BLaER1 treated with 17β-estradiol and CSF1 and Interleukin-3, amounts not matched to agents 10 nM and 100 nM (cell line): Measurements from ENCODE around the gene DNAJC1.
A peak's percentile ranks its signal among the peaks of the same experiment; 100 is the strongest.

Source experiments
- H3K27ac ChIP-seq, 11 experiments: shearing (Covaris generic); formaldehyde crosslinking; 2 replicates each; pipeline ENCODE4 v1.8.1; 2022
- H3K27me3 ChIP-seq, 11 experiments: shearing (Covaris generic); formaldehyde crosslinking; 2 replicates each; pipeline ENCODE4 v1.8.1; 2022
- H3K36me3 ChIP-seq, 11 experiments: shearing (Covaris generic); formaldehyde crosslinking; 2 replicates each; pipeline ENCODE4 v1.8.1; 2022
- H3K4me1 ChIP-seq, 10 experiments: shearing (Covaris generic); formaldehyde crosslinking; 2 replicates each; pipeline ENCODE4 v1.8.1; 2022
- H3K4me2 ChIP-seq, 11 experiments: shearing (Covaris generic); formaldehyde crosslinking; 2 replicates each; pipeline ENCODE4 v1.8.1; 2022
- H3K4me3 ChIP-seq, 10 experiments: shearing (Covaris generic); formaldehyde crosslinking; 2 replicates each; pipeline ENCODE4 v1.8.1; 2022
- H3K9ac ChIP-seq, 11 experiments: shearing (Covaris generic); formaldehyde crosslinking; 2 replicates each; pipeline ENCODE4 v1.8.1; 2022
- H3K9me3 ChIP-seq, 11 experiments: shearing (Covaris generic); formaldehyde crosslinking; replicated peaks in 1 of 11; 2 replicates each; pipeline ENCODE4 v1.8.1; 2022
- H4K20me1 ChIP-seq, 11 experiments: shearing (Covaris generic); formaldehyde crosslinking; 2 replicates each; pipeline ENCODE4 v1.8.1; 2022
- Cebpa-rat ChIP-seq, 11 experiments: shearing (Covaris generic); IDR thresholded peaks; 2 replicates each; pipeline ENCODE4 v1.8.1; 2022

Gene DNAJC1

GRCh38 chr10:21975378-21975990, 28.0 kb downstream of the DNAJC1 start:
- TF ChIP-seq Cebpa-rat (IDR thresholded peaks at IDR 0.05), result no peak
- Histone ChIP-seq H3K9ac (no peak overlapping the region), H4K20me1 (no peaks in the 10 kb centered on the region), H3K9me3 (no peaks in the 10 kb centered on the region), H3K4me3 (no peak overlapping the region), H3K4me1 (peaks cover 0 to 10% (median 5%) of the 10 kb centered on the region in 10 experiments; a peak in 10 of 20 replicates), H3K36me3 (no peaks in the 10 kb centered on the region), H3K27ac (no peak overlapping the region), H3K4me2 (no peak overlapping the region), H3K27me3 (no peaks in the 10 kb centered on the region)

DNA sequence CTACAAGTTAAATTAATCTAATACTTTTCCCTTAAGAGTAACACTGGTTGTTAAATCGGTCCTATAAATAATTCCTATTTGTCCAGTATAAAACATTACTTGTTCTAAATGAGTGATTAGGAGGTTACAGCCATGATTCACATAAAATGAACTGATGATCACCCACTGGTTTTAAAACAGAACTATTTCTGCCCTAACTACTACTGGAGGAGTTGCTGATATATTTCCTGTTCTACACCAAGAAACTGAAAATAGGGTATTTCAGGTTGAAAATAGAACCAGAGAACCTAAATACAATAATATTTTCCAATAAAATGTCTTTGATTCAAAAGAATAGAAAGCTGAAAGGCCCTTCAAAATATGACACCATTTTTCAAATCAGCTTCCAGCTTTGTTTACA, 30.9 kb downstream of the DNAJC1 start:
- H3K9me3 ChIP-seq, result peaks cover 0 to 5% (median 0%) of the 10 kb centered on the region in 11 experiments; a peak in 1 of 22 replicates
- no peaks in the 10 kb centered on the region for H4K20me1 ChIP-seq
- no peaks in the 10 kb centered on the region for H3K27me3 ChIP-seq
- no peak overlapping the region for H3K4me3 ChIP-seq
- H3K36me3 ChIP-seq, result no peaks in the 10 kb centered on the region
- H3K9ac ChIP-seq, result no peak overlapping the region
- peaks cover 0 to 10% (median 5%) of the 10 kb centered on the region in 10 experiments; a peak in 10 of 20 replicates for H3K4me1 ChIP-seq
- H3K27ac ChIP-seq, result no peak overlapping the region
- peak overlapping the region in 5 of 11 experiments; percentile 19 to 41 (median 37); a peak in 7 of 22 replicates for H3K4me2 ChIP-seq
- TF ChIP-seq Cebpa-rat (IDR thresholded peaks at IDR 0.05), result no peak

DNA sequence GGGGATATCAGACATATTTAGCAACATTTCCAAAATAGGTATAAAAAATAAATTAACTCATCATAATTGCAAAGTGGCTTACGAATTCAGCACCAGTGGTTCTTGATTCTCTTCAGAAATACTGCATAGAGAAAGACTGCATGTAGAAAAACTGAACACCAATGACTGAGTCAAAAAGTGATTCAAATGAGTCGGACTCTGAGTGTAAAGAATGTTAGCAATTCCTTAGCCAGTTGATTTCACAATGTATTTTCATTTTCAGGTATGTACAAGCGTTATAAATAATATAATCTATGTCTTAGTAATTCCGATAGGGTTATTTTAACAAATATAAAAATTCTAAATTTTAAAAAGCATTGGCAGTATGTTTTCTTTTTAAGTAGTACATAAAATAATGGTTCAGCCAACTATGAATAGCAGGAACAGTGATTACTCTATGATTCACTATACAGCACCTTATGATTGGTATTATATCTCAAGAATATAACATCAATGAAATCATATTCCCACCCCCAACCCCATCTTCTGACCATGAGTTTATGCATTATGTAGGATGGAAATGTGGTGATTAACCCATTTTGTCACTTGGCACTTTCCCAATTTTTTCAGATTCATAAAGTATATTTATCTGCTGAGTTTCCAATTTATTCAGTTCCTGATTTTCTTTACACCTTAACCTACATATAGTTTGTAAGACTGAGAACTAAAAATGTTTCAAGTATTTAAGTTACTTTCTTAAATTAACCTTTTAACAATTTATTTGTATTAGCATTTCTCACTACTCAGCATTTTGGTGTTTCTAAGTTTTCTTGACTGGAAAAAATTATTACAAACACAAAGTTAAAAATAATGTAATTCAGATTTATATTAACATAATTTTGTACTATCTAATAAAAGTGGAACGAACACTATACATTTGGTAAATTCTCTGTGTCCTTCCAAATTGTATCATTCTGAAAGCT, 33.9 kb downstream of the DNAJC1 start:
- H3K27me3 ChIP-seq, result no peaks in the 10 kb centered on the region
- TF ChIP-seq Cebpa-rat (IDR thresholded peaks at IDR 0.05), result no peak
- no peaks in the 10 kb centered on the region for H3K36me3 ChIP-seq
- peaks cover 0 to 16% (median 5%) of the 10 kb centered on the region in 10 experiments; a peak in 10 of 20 replicates for H3K4me1 ChIP-seq
- H4K20me1 ChIP-seq, result no peaks in the 10 kb centered on the region
- no peak overlapping the region for H3K4me3 ChIP-seq
- H3K27ac ChIP-seq, result no peak overlapping the region
- no peak overlapping the region for H3K9ac ChIP-seq
- peaks cover 5 to 17% (median 12%) of the 10 kb centered on the region in 11 experiments; a peak in 13 of 22 replicates for H3K9me3 ChIP-seq
- no peak overlapping the region for H3K4me2 ChIP-seq

- H3K27ac ChIP-seq, result no peak overlapping the region
- H4K20me1 ChIP-seq, result no peaks in the 10 kb centered on the region
- H3K27me3 ChIP-seq, result no peaks in the 10 kb centered on the region
- no peak overlapping the region for H3K4me2 ChIP-seq
- H3K4me1 ChIP-seq, result peaks cover 0 to 8% (median 0%) of the 10 kb centered on the region in 10 experiments; a peak in 2 of 20 replicates
- H3K4me3 ChIP-seq, result no peak overlapping the region
- H3K9ac ChIP-seq, result no peak overlapping the region
- H3K9me3 ChIP-seq, result peaks cover 5 to 17% (median 12%) of the 10 kb centered on the region in 11 experiments; a peak in 13 of 22 replicates
- TF ChIP-seq Cebpa-rat (IDR thresholded peaks at IDR 0.05), result no peak
- H3K36me3 ChIP-seq, result no peaks in the 10 kb centered on the region
Observed at GRCh38 chr10:21964983-21965665, 38.4 kb downstream of the DNAJC1 start.

DNA sequence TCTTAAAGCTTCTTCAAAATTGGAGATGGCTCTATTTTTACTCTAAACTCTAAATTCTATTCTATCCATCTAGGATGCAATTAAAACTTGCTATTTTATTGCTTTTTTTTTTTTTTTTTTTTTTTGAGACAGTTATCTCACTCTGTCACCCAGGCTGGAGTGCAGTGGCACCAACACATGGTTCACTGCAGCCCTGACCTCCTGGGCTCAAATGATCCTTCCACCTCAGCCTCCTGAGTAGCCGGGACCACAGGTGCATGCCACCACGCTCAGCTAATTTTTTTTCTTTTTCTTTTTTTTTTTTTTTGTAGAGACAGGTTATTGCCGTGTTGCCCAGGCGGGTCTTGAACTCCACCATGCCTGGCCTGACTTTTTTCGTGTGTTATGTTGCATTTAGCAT, 41.2 kb downstream of the DNAJC1 start:
- peaks cover 0 to 8% (median 0%) of the 10 kb centered on the region in 10 experiments; a peak in 2 of 20 replicates for H3K4me1 ChIP-seq
- H3K36me3 ChIP-seq, result no peaks in the 10 kb centered on the region
- H4K20me1 ChIP-seq, result no peaks in the 10 kb centered on the region
- H3K9ac ChIP-seq, result no peak overlapping the region
- H3K9me3 ChIP-seq, result peaks cover 5 to 17% (median 12%) of the 10 kb centered on the region in 11 experiments; a peak in 13 of 22 replicates
- no peak overlapping the region for H3K4me2 ChIP-seq
- no peak overlapping the region for H3K27ac ChIP-seq
- no peak overlapping the region for H3K4me3 ChIP-seq
- no peak for TF ChIP-seq Cebpa-rat (IDR thresholded peaks at IDR 0.05)
- H3K27me3 ChIP-seq, result no peaks in the 10 kb centered on the region

DNA sequence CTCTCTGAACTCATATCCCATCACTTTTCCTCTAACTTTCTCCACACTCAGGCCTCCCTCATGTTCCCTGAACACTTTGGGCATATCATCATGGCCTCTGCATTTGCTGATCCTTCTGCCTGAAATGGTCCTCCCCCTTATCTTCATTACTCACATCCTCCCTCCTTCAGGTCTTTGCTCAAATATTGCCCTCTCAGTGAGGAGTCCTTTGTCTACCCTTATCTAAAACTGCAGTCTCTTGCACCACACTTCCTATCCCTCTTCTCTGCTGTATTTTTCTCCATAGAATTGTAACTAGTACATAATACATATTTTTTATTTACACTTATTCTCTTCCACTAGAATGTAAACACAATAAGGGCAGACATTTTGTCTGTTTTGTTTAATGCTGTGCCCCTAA, 41.7 kb downstream of the DNAJC1 start:
- no peak overlapping the region for H3K4me3 ChIP-seq
- H3K4me1 ChIP-seq, result peaks cover 0 to 3% (median 0%) of the 10 kb centered on the region in 10 experiments; a peak in 1 of 20 replicates
- no peak overlapping the region for H3K27ac ChIP-seq
- peaks cover 5 to 15% (median 12%) of the 10 kb centered on the region in 11 experiments; a peak in 13 of 22 replicates for H3K9me3 ChIP-seq
- no peak overlapping the region for H3K4me2 ChIP-seq
- no peaks in the 10 kb centered on the region for H3K27me3 ChIP-seq
- no peak overlapping the region for H3K9ac ChIP-seq
- TF ChIP-seq Cebpa-rat (IDR thresholded peaks at IDR 0.05), result no peak
- no peaks in the 10 kb centered on the region for H4K20me1 ChIP-seq
- no peaks in the 10 kb centered on the region for H3K36me3 ChIP-seq

DNA sequence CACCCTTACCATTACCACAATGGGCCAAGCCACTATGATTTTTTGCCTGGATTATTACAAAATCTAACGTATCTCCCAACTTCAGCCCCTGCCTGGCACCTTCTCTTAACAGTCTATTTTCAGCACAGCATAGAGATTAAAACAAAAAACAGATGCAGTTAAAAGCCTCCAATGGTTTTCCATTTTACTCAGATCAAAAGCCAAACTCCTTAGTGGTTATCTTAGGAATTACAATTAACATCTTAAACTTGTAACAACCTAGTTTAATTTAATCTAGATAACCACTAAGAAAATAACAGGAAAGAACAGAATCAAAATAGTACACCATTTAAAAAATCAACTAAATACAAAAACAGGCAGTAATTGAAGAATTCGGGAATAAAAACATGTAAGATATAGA, 43.5 kb downstream of the DNAJC1 start:
- no peak for TF ChIP-seq Cebpa-rat (IDR thresholded peaks at IDR 0.05)
- peaks cover 0 to 9% (median 1%) of the 10 kb centered on the region in 10 experiments; a peak in 13 of 20 replicates for H3K4me1 ChIP-seq
- no peak overlapping the region for H3K27ac ChIP-seq
- H3K9ac ChIP-seq, result no peak overlapping the region
- H3K27me3 ChIP-seq, result no peaks in the 10 kb centered on the region
- H3K9me3 ChIP-seq, result peaks cover 0 to 5% (median 0%) of the 10 kb centered on the region in 11 experiments; a peak in 5 of 22 replicates
- no peak overlapping the region for H3K4me2 ChIP-seq
- no peak overlapping the region for H3K4me3 ChIP-seq
- H3K36me3 ChIP-seq, result no peaks in the 10 kb centered on the region
- no peaks in the 10 kb centered on the region for H4K20me1 ChIP-seq

DNA sequence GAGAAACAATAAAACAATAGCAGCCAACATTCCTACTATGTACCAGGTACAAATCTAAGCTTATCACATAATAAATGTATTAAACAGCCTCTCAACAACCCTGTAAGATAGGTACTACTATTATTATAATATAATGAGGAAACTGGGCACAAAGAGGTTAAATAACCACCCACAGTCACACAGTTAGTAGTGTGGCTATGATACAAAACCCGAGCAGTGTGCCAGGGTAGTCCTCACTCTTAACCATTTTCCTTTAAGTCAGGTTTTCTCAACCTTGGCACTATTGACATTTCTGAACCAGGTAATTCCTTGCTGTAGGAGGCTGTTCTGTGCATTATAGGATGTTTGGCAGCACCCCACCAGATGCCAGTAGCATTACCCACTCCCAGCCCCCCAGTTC, 48.8 kb downstream of the DNAJC1 start:
- no peaks in the 10 kb centered on the region for H3K9me3 ChIP-seq
- no peak for TF ChIP-seq Cebpa-rat (IDR thresholded peaks at IDR 0.05)
- H3K4me2 ChIP-seq, result peak overlapping the region in 7 of 11 experiments; percentile 37 to 80 (median 66); a peak in 14 of 22 replicates
- H3K27ac ChIP-seq, result peak overlapping the region in 9 of 11 experiments; percentile 23 to 85 (median 64); a peak in 16 of 22 replicates
- H3K9ac ChIP-seq, result peak overlapping the region in 5 of 11 experiments; percentile 43 to 58 (median 50); a peak in 8 of 22 replicates
- H3K4me1 ChIP-seq, result peaks cover 0 to 41% (median 15%) of the 10 kb centered on the region in 10 experiments; a peak in 16 of 20 replicates
- no peaks in the 10 kb centered on the region for H3K36me3 ChIP-seq
- H3K4me3 ChIP-seq, result no peak overlapping the region
- H3K27me3 ChIP-seq, result no peaks in the 10 kb centered on the region
- no peaks in the 10 kb centered on the region for H4K20me1 ChIP-seq
